Pancreas (tissue), 10 donors: ENCODE data around the gene TBX1. TPM values are rescaled to one million over a fixed set of nuclear protein-coding genes. Genes with fewer than 3 reads are reported as not detected.

Experiments used
- ATAC-seq, 4 donors: fragments of 200-7000 bp; cut with Tn5 transposase; one replicate each; pipeline versions ENCODE4 v1.8.0 to v1.9.1; 2020; ENCODE audit warnings: mild to moderate bottlenecking in 4 of 4, moderate library complexity in 4 of 4
- DNase-seq, 6 donors: peaks; one replicate each; pipeline ENCODE4 v3.0.0-alpha.2; 2020
- FAIRE-seq: peaks from 2 replicates; lab custom pipeline; 2012; peaks lifted over from hg19 to GRCh38; lab: Jason Lieb, UNC
- H3K27ac ChIP-seq, 4 donors: fragments of 200-600 bp; sonication (generic); 1 replicate in 3 of 4; 2 replicates in 1 of 4; pipeline versions ENCODE4 v1.5.0 to v1.8.0; 2020
- H3K27me3 ChIP-seq, 4 donors: fragments of 200-600 bp; one replicate each; pipeline ENCODE4 v1.8.0; 2021
- H3K36me3 ChIP-seq, 3 donors: fragments of 200-600 bp; sonication (generic) in 1 of 3; one replicate each; pipeline versions ENCODE4 v1.5.0 to v1.8.0; 2020 to 2021
- H3K4me1 ChIP-seq, 3 donors: fragments of 200-600 bp; one replicate each; pipeline ENCODE4 v1.8.0; 2021
- H3K4me3 ChIP-seq, 4 donors: fragments of 200-600 bp; sonication (generic) in 2 of 4; one replicate each; pipeline versions ENCODE4 v1.5.0 to v1.8.0; 2020 to 2021
- H3K9me3 ChIP-seq, 4 donors: fragments of 200-600 bp; one replicate each; pipeline ENCODE4 v1.8.0; 2021
- CTCF ChIP-seq, 4 donors: fragments of 200-600 bp; sonication (generic) in 3 of 4; IDR thresholded peaks; one replicate each; pipeline versions ENCODE4 v1.5.0 to v1.8.0; 2021; ENCODE audit warnings: antibody characterized with exemption in 4 of 4
- WGBS, 2 donors: extraction: QIAGEN DNeasy Blood & Tissue Kit; methylation state at CpG; one replicate each; pipeline ENCODE4 v1.1.7; 2013; 5-methylcytosine and 5-hydroxymethylcytosine counted together
- intact Hi-C, 3 donors: fragments of 100-400 bp; cut with DNase I; formaldehyde crosslinking; loops; one replicate each; pipeline versions ENCODE4 v1.11.1 to v1.14.2; 2022
- polyA plus RNA-seq, 2 donors: library from polyadenylated mRNA; stranded (reverse); fragments of 200-250 nt; gene quantifications; one replicate each; pipeline ENCODE4 v1.2.3, GENCODE V29; 2013
- total RNA-seq, 6 donors: library from RNA; stranded (reverse); fragmentation: NEBNext Ultra II Directional in 4 of 6; extraction: Animal tissue kit (Norgen Biotek cat#: 25700) in 4 of 6; gene quantifications; one replicate each; pipeline versions ENCODE4 v1.2.1 to v1.2.4, GENCODE V29; 2021 to 2023
- donor health status: healthy with polysubstance abuse.
- donor health status: DM: no; HTN: no; CAD: no; lungs with moderate emphysema.
- donor health status: DM: no; HTN: no; CAD: no.
- donor health status: control.
- donor health status: control.
- donor health status: Bipolar disorder and iron deficiency.
- donor health status: DM: yes; HTN: yes; CAD: no.
- donor health status: DM: no; HTN: no; CAD: no.
- donor health status: DM: no; HTN: no; CAD: no.
- donor health status: DM: yes; HTN: yes; CAD: no.

TBX1 gene
- total and polyA plus RNA-seq, 8 donors, result 0.19 to 1.3 (median 0.31) TPM; not detected in 1

- intact Hi-C loops, result loop anchor here in 1 of 3 donors (5.0 kb wide), 1 partner anchor 161 kb away; no protein-coding TSS in a partner anchor
- FAIRE-seq (no peak), ATAC-seq (no peak), DNase-seq (no peak)
- Histone ChIP-seq H3K4me1 (no peaks in the 10 kb centered on the region), H3K27me3 (no peaks in the 10 kb centered on the region), H3K9me3 (no peaks in the 10 kb centered on the region), H3K4me3 (no peak overlapping the region), H3K36me3 (no peaks in the 10 kb centered on the region), H3K27ac (no peak overlapping the region)
- no peak for TF ChIP-seq CTCF (IDR thresholded peaks at IDR 0.05)
- 86 to 93% methylated on average over 7 of the region's 7 CpGs for WGBS, 2 donors
Observed at GRCh38 chr22:19741053-19741452, 19.5 kb upstream of the TBX1 start.

GRCh38 chr22:19742160-19743066, 18.2 kb upstream of the TBX1 start:
- Histone ChIP-seq H3K36me3 (no peaks in the 10 kb centered on the region), H3K4me1 (no peaks in the 10 kb centered on the region), H3K9me3 (no peaks in the 10 kb centered on the region), H3K27me3 (no peaks in the 10 kb centered on the region), H3K4me3 (no peak overlapping the region), H3K27ac (no peak overlapping the region)
- FAIRE-seq, result no peak
- intact Hi-C loops, result loop anchor here in 1 of 3 donors (5.0 kb wide), 1 partner anchor 160 kb away; no protein-coding TSS in a partner anchor
- no peak for TF ChIP-seq CTCF (IDR thresholded peaks at IDR 0.05)
- DNase-seq, result no peak
- 76 to 88% methylated on average over 20 to 21 of the region's 21 CpGs for WGBS, 2 donors
- ATAC-seq, result no peak

- TF ChIP-seq CTCF (IDR thresholded peaks at IDR 0.05), result no peak
- Histone ChIP-seq H3K27ac (no peak overlapping the region), H3K27me3 (no peaks in the 10 kb centered on the region), H3K4me1 (no peaks in the 10 kb centered on the region), H3K9me3 (no peaks in the 10 kb centered on the region), H3K36me3 (no peaks in the 10 kb centered on the region), H3K4me3 (no peak overlapping the region)
- intact Hi-C loops, result loop anchor here in 1 of 3 donors (5.0 kb wide), 1 partner anchor 159 kb away; no protein-coding TSS in a partner anchor
- 77 to 85% methylated on average over 6 of the region's 6 CpGs for WGBS, 2 donors
- no peak for DNase-seq
- no peak for FAIRE-seq
- ATAC-seq, result no peak
Observed at GRCh38 chr22:19743081-19743480, 17.5 kb upstream of the TBX1 start.

- intact Hi-C loops, result loop anchor here in 1 of 3 donors (5.0 kb wide), 1 partner anchor 159 kb away; no protein-coding TSS in a partner anchor
- FAIRE-seq, result no peak
- no peaks in the 10 kb centered on the region for H3K9me3 ChIP-seq
Observed at GRCh38 chr22:19743651-19744050, 16.9 kb upstream of the TBX1 start.

More at GRCh38 chr22:19743651-19744050, 16.9 kb upstream of the TBX1 start:
- Histone ChIP-seq H3K27me3 (no peaks in the 10 kb centered on the region), H3K4me3 (no peak overlapping the region), H3K27ac (no peak overlapping the region), H3K36me3 (no peaks in the 10 kb centered on the region), H3K4me1 (no peaks in the 10 kb centered on the region)
- TF ChIP-seq CTCF (IDR thresholded peaks at IDR 0.05), result no peak
- WGBS, 2 donors, result 44 to 52% methylated on average over 4 of the region's 4 CpGs
- ATAC-seq (no peak), DNase-seq (no peak)
